IMR-90 (cell line): ENCODE data around the gene BCL2L12. TPM values are rescaled to one million over a fixed set of nuclear protein-coding genes. Genes with fewer than 3 reads are reported as not detected.

Experiments used
- ATAC-seq: fragments of 200-7000 bp; cut with Tn5 transposase; 2 replicates; pipeline ENCODE4 v1.9.1; 2020; ENCODE audit warnings: low read depth, mild to moderate bottlenecking, moderate library complexity
- BruUV-seq: library from RNA; stranded (reverse); fragments of 400-500 nt; replicated peaks from 2 replicates; lab custom pipeline; 2021; lab: Mats Ljungman, UMichigan
- CTCF ChIA-PET: fragments of 300-600 bp; formaldehyde crosslinking; extraction: SDS; loops from one replicate; lab custom pipeline; 2021; ENCODE audit warnings: antibody characterized with exemption; lab: Yijun Ruan, JAX
- POLR2A ChIA-PET: fragments of 300-600 bp; sonication (Branson Sonifier 250); formaldehyde crosslinking; loops from one replicate; lab custom pipeline; 2022; ENCODE audit warnings: antibody characterized with exemption; ENCODE audit not compliant: unreplicated experiment; lab: Charles Lee
- DNase-seq: peaks from one replicate; pipeline ENCODE4 v3.0.0; 2013
- H2AFZ ChIP-seq: replicated peaks from 2 replicates; pipeline ENCODE3; 2013; ENCODE audit warnings: low read length, mild to moderate bottlenecking; ENCODE audit not compliant: poor library complexity
- H2AK5ac ChIP-seq: 2 replicates; pipeline ENCODE4 v1.6.1; 2013; ENCODE audit warnings: low read depth, low read length, inconsistent platforms
- H2AK9ac ChIP-seq: replicated peaks from 2 replicates; pipeline ENCODE3; 2013; ENCODE audit warnings: mild to moderate bottlenecking, low read depth, low read length, moderate library complexity; ENCODE audit not compliant: poor library complexity
- H2BK120ac ChIP-seq: 2 replicates; pipeline ENCODE4 v1.6.1; 2013; ENCODE audit warnings: low read depth, low read length, inconsistent platforms
- H2BK15ac ChIP-seq: 3 replicates; pipeline ENCODE4 v1.6.1; 2013; ENCODE audit warnings: low read depth, low read length, inconsistent platforms
- H2BK20ac ChIP-seq: 2 replicates; pipeline ENCODE4 v1.6.1; 2013; ENCODE audit warnings: low read depth, mild to moderate bottlenecking, inconsistent platforms, low read length, moderate library complexity
- H2BK5ac ChIP-seq: 2 replicates; pipeline ENCODE4 v1.6.1; 2013; ENCODE audit warnings: mild to moderate bottlenecking, low read depth, low read length, inconsistent platforms; ENCODE audit not compliant: poor library complexity, severe bottlenecking
- H3K14ac ChIP-seq: replicated peaks from 2 replicates; pipeline ENCODE4 v1.6.1; 2013; ENCODE audit warnings: low read depth, low read length, inconsistent platforms
- H3K18ac ChIP-seq: 2 replicates; pipeline ENCODE4 v1.6.1; 2013; ENCODE audit warnings: low read depth, low read length, control low read depth
- H3K23ac ChIP-seq: 2 replicates; pipeline ENCODE4 v1.6.1; 2013; ENCODE audit warnings: low read depth, low read length, inconsistent platforms
- H3K27ac ChIP-seq: 2 replicates; pipeline ENCODE4 v1.5.1; 2013; ENCODE audit warnings: mild to moderate bottlenecking, control low read depth, low read length; ENCODE audit not compliant: insufficient read depth
- H3K27me3 ChIP-seq: 2 replicates; pipeline ENCODE4 v1.6.1; 2013; ENCODE audit warnings: low read length; ENCODE audit not compliant: control insufficient read depth, insufficient read depth
- H3K36me3 ChIP-seq: 2 replicates; pipeline ENCODE4 v1.6.1; 2013; ENCODE audit warnings: low read length, mixed read lengths; ENCODE audit not compliant: control insufficient read depth, insufficient read depth
- H3K4ac ChIP-seq: 2 replicates; pipeline ENCODE4 v1.6.1; 2013; ENCODE audit warnings: low read depth, low read length, inconsistent platforms
- H3K4me1 ChIP-seq: 2 replicates; pipeline ENCODE4 v1.6.1; 2013; ENCODE audit warnings: low read length, mixed read lengths; ENCODE audit not compliant: control insufficient read depth, insufficient read depth
- H3K4me2 ChIP-seq: 2 replicates; pipeline ENCODE4 v1.6.1; 2013; ENCODE audit warnings: low read depth, mild to moderate bottlenecking, control low read depth, low read length, moderate library complexity
- H3K4me3 ChIP-seq: 2 replicates; pipeline ENCODE4 v1.5.1; 2013; ENCODE audit warnings: low read depth, mild to moderate bottlenecking, control low read depth, low read length, moderate library complexity; ENCODE audit not compliant: insufficient read depth
- H3K56ac ChIP-seq: 2 replicates; pipeline ENCODE4 v1.6.1; 2013; ENCODE audit warnings: low read length, inconsistent platforms; ENCODE audit not compliant: insufficient read depth; ENCODE audit errors: extremely low read depth
- H3K79me1 ChIP-seq, 2 experiments: 2 replicates each; pipeline ENCODE4 v1.6.1; 2013; ENCODE audit warnings: low read length in 2 of 2, inconsistent platforms in 1 of 2, low read depth in 1 of 2
- H3K9ac ChIP-seq: 2 replicates; pipeline ENCODE4 v1.6.1; 2013; ENCODE audit warnings: low read depth, low read length, control low read depth
- H3K9me1 ChIP-seq: 2 replicates; pipeline ENCODE4 v1.6.1; 2013; ENCODE audit warnings: low read length, inconsistent platforms; ENCODE audit not compliant: insufficient read depth
- H3K9me3 ChIP-seq: 2 replicates; pipeline ENCODE4 v1.6.1; 2013; ENCODE audit warnings: low read length; ENCODE audit not compliant: control insufficient read depth, insufficient read depth
- H4K20me1 ChIP-seq: 2 replicates; pipeline ENCODE4 v1.6.1; 2013; ENCODE audit warnings: low read length, inconsistent platforms; ENCODE audit not compliant: insufficient read depth
- H4K5ac ChIP-seq: 2 replicates; pipeline ENCODE4 v1.6.1; 2013; ENCODE audit warnings: mild to moderate bottlenecking, low read depth, low read length, control low read depth
- H4K8ac ChIP-seq, 2 experiments: 2 replicates each; pipeline ENCODE4 v1.6.1; 2013; ENCODE audit warnings: low read depth in 2 of 2, low read length in 2 of 2, control low read depth in 1 of 2, inconsistent platforms in 1 of 2
- H4K91ac ChIP-seq: 2 replicates; pipeline ENCODE4 v1.6.1; 2013; ENCODE audit warnings: low read depth, low read length, inconsistent platforms; ENCODE audit not compliant: insufficient read depth
- BHLHE40 ChIP-seq: fragments of 150-350 bp; IDR thresholded peaks from 2 replicates; pipeline ENCODE4 v1.6.1; 2016; ENCODE audit warnings: mild to moderate bottlenecking, low read depth, low read length
- CEBPB ChIP-seq: IDR thresholded peaks from 2 replicates; pipeline ENCODE4 v1.6.1; 2012; ENCODE audit warnings: low read depth, low read length, improper control_type of control experiment
- CHD1 ChIP-seq: IDR thresholded peaks from 2 replicates; pipeline ENCODE4 v1.6.1; 2012; ENCODE audit warnings: low read depth, low read length, improper control_type of control experiment
- ELK1 ChIP-seq: fragments of 150-350 bp; IDR thresholded peaks from 2 replicates; pipeline ENCODE4 v1.6.1; 2016; ENCODE audit warnings: low read depth, mild to moderate bottlenecking, low read length, moderate library complexity, borderline replicate concordance
- FOS ChIP-seq: fragments of 150-350 bp; IDR thresholded peaks from 2 replicates; pipeline ENCODE4 v1.6.1; 2016; ENCODE audit warnings: low read depth, low read length
- MAFK ChIP-seq: IDR thresholded peaks from 2 replicates; pipeline ENCODE4 v1.6.1; 2012; ENCODE audit warnings: low read depth, low read length, improper control_type of control experiment
- MAZ ChIP-seq: IDR thresholded peaks from 2 replicates; pipeline ENCODE4 v1.6.1; 2012; ENCODE audit warnings: low read depth, mild to moderate bottlenecking, low read length, improper control_type of control experiment, moderate library complexity, borderline replicate concordance
- MXI1 ChIP-seq: IDR thresholded peaks from 2 replicates; pipeline ENCODE4 v1.6.1; 2012; ENCODE audit warnings: low read depth, mild to moderate bottlenecking, low read length, moderate library complexity, borderline replicate concordance
- NFE2L2 ChIP-seq: fragments of 150-350 bp; IDR thresholded peaks from 2 replicates; pipeline ENCODE4 v1.6.1; 2016; ENCODE audit warnings: low read depth, mild to moderate bottlenecking, low read length
- POLR2A ChIP-seq: IDR thresholded peaks from 2 replicates; pipeline ENCODE4 v1.6.1; 2012; ENCODE audit warnings: mild to moderate bottlenecking, low read depth, low read length
- RAD21 ChIP-seq: IDR thresholded peaks from 2 replicates; pipeline ENCODE4 v1.6.1; 2012; ENCODE audit warnings: low read length, improper control_type of control experiment
- RCOR1 ChIP-seq: IDR thresholded peaks from 2 replicates; pipeline ENCODE4 v1.6.1; 2012; ENCODE audit warnings: mild to moderate bottlenecking, low read length, improper control_type of control experiment; ENCODE audit not compliant: insufficient replicate concordance
- RFX5 ChIP-seq: IDR thresholded peaks from 2 replicates; pipeline ENCODE4 v1.8.0; 2012; ENCODE audit warnings: low read depth, mild to moderate bottlenecking, low read length, moderate library complexity
- SMC3 ChIP-seq: fragments of 150-350 bp; IDR thresholded peaks from 2 replicates; pipeline ENCODE4 v1.6.1; 2016; ENCODE audit warnings: low read depth, mild to moderate bottlenecking, antibody characterized with exemption, low read length, moderate library complexity
- WGBS, 2 experiments: methylation state at CpG; one replicate each; pipeline versions ENCODE4 v1.1.5 to v1.1.7; 2013; ENCODE audit warnings: missing lambda C conversion rate in 2 of 2; ENCODE audit not compliant: insufficient read length in 1 of 2; ENCODE audit errors: extremely low coverage in 2 of 2; 5-methylcytosine and 5-hydroxymethylcytosine counted together
- dilution Hi-C: fragments of 300-500 bp; cut with HindIII; formaldehyde crosslinking; loops from one replicate; pipeline ENCODE4 v1.14.3; 2018; ENCODE audit warnings: low sequenced_read_pairs; ENCODE audit not compliant: unreplicated experiment
- in situ Hi-C: fragments of 300-500 bp; cut with MboI; formaldehyde crosslinking; loops from 3 replicates; pipeline ENCODE4 v1.14.3; 2019; ENCODE audit warnings: low sequenced_read_pairs, inconsistent platforms, mixed read lengths
- intact Hi-C: fragments of 100-400 bp; cut with micrococcal nuclease; formaldehyde crosslinking; loops from 2 replicates; pipeline ENCODE4 v1.10.0; 2022
- polyA plus RNA-seq, 3 experiments: library from polyadenylated mRNA; depleted of rRNA; stranded (reverse); fragments of >200 nt; gene quantifications; 2 replicates each; pipeline ENCODE4 v1.2.3, GENCODE V29; 2012; ENCODE audit warnings: low replicate concordance in 1 of 3
- total RNA-seq: library from RNA; depleted of rRNA; stranded (reverse); fragments of >200 nt; gene quantifications from 2 replicates; pipeline ENCODE4 v1.2.3, GENCODE V29; 2012
- TF ChIP-seq, protein P1 (sequence below): fragments of 150-350 bp; IDR thresholded peaks from 2 replicates; pipeline ENCODE4 v1.6.1; 2017; ENCODE audit warnings: mild to moderate bottlenecking, antibody characterized with exemption, low read length, low read depth
- TF ChIP-seq, protein P2 (sequence below): conservative IDR thresholded peaks from 2 replicates; pipeline ENCODE4 v1.5.1; 2012; ENCODE audit warnings: mild to moderate bottlenecking, low read depth, low read length, improper control_type of control experiment

The BCL2L12 gene
- total and polyA plus RNA-seq, 2 of the 4 experiments (the other 2 are of a cell fraction) = 3.9 to 32.6 TPM

DNA sequence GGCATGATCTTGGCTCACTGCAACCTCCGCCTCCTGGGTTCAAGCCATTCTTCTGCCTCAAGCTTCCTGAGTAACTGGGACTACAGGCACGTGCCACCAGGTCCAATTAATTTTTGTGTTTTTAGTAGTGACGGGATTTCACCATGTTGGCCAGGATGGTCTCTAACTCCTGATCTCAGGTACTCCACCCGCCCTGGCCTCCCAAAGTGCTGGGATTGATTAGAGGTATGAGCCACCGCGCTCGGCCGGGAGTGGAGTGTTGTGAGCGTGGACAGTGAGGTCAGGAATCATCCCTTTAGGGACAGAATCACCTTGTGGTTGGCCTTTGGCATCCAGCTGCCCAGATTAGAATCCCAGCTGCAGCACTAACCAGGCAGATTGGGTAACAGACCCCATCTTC is 36.1 kb upstream of the BCL2L12 start:
- Histone ChIP-seq H2AK9ac (no peak overlapping the region), H3K23ac (no peak overlapping the region), H3K4me2 (no peak overlapping the region), H2BK20ac (no peak overlapping the region), H2BK120ac (no peak overlapping the region), H3K14ac (no peak overlapping the region), H3K18ac (no peak overlapping the region), H2AFZ (no peak overlapping the region), H3K9ac (no peak overlapping the region), H3K4me3 (no peak overlapping the region), H2AK5ac (no peak overlapping the region), H3K4ac (no peak overlapping the region), H3K9me1 (peaks cover 9% of the 10 kb centered on the region; the same call in 1 of the 2 replicates), H4K5ac (no peak overlapping the region), H3K4me1 (peaks cover 2% of the 10 kb centered on the region; the same call in 1 of the 2 replicates), H4K20me1 (no peaks in the 10 kb centered on the region), H2BK5ac (no peak overlapping the region), H3K27me3 (no peaks in the 10 kb centered on the region), H3K36me3 (peaks cover 22% of the 10 kb centered on the region), H4K8ac (no peak overlapping the region), H3K27ac (no peak overlapping the region), H4K91ac (no peak overlapping the region), H3K9me3 (no peaks in the 10 kb centered on the region), H3K79me1 (peaks cover 0 to 17% of the 10 kb centered on the region in 2 experiments; a peak in 2 of 4 replicates), H3K56ac (no peak overlapping the region), H2BK15ac (no peak overlapping the region)
- in situ Hi-C loops (no loop called here), dilution Hi-C loops (no loop called here), intact Hi-C loops (no loop called here)
- 80% methylated on average over 2 of the region's 9 CpGs; no CpG with 5 or more reads in 1 of the 2 experiments for WGBS, 2 experiments
- ChIA-PET CTCF (no interaction called here), POLR2A (interaction anchor here (0.7 kb wide), 1 partner anchor 10 kb away, joined by 10 read pairs; no protein-coding TSS in a partner anchor)
- BruUV-seq = no TSS peak
- DNase-seq = no peak
- no peak for TF ChIP-seq BHLHE40
- no peak for TF ChIP-seq MXI1
- TF ChIP-seq RFX5 = no peak
- no peak for TF ChIP-seq MAFK
- TF ChIP-seq, protein P1, sequence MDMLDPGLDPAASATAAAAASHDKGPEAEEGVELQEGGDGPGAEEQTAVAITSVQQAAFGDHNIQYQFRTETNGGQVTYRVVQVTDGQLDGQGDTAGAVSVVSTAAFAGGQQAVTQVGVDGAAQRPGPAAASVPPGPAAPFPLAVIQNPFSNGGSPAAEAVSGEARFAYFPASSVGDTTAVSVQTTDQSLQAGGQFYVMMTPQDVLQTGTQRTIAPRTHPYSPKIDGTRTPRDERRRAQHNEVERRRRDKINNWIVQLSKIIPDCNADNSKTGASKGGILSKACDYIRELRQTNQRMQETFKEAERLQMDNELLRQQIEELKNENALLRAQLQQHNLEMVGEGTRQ = no peak
- no peak for TF ChIP-seq NFE2L2
- no peak for TF ChIP-seq RAD21
- TF ChIP-seq RCOR1 = no peak
- TF ChIP-seq FOS = no peak
- TF ChIP-seq MAZ = no peak
- TF ChIP-seq, protein P2, sequence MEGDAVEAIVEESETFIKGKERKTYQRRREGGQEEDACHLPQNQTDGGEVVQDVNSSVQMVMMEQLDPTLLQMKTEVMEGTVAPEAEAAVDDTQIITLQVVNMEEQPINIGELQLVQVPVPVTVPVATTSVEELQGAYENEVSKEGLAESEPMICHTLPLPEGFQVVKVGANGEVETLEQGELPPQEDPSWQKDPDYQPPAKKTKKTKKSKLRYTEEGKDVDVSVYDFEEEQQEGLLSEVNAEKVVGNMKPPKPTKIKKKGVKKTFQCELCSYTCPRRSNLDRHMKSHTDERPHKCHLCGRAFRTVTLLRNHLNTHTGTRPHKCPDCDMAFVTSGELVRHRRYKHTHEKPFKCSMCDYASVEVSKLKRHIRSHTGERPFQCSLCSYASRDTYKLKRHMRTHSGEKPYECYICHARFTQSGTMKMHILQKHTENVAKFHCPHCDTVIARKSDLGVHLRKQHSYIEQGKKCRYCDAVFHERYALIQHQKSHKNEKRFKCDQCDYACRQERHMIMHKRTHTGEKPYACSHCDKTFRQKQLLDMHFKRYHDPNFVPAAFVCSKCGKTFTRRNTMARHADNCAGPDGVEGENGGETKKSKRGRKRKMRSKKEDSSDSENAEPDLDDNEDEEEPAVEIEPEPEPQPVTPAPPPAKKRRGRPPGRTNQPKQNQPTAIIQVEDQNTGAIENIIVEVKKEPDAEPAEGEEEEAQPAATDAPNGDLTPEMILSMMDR = no peak
- no peak for TF ChIP-seq POLR2A
- no peak for TF ChIP-seq CEBPB
- no peak for TF ChIP-seq SMC3
- TF ChIP-seq CHD1 = no peak
- TF ChIP-seq ELK1 = no peak
- ATAC-seq = no peak
